HepG2 (cell line): ENCODE data around the gene MYL6. TPM values are rescaled to one million over a fixed set of nuclear protein-coding genes. Genes with fewer than 3 reads are reported as not detected.

ENCODE experiments used
- CENPBD1 ChIP-seq: sonication (generic); formaldehyde crosslinking; IDR thresholded peaks from 2 replicates; pipeline ENCODE4 v1.8.0; 2022; ENCODE audit warnings: missing genetic modification reagents, low read depth, mild to moderate bottlenecking, borderline replicate concordance
- DDIT3 ChIP-seq: sonication (generic); formaldehyde crosslinking; IDR thresholded peaks from 2 replicates; pipeline ENCODE4 v1.4.0; 2020; ENCODE audit warnings: mild to moderate bottlenecking, missing genetic modification reagents
- ELF1 ChIP-seq: sonication (generic); formaldehyde crosslinking; IDR thresholded peaks from 2 replicates; pipeline ENCODE4 v1.4.0; 2020; ENCODE audit warnings: missing genetic modification reagents
- FOXM1 ChIP-seq: sonication (generic); formaldehyde crosslinking; IDR thresholded peaks from 2 replicates; pipeline ENCODE4 v1.5.0; 2020; ENCODE audit warnings: missing genetic modification reagents
- GABPA ChIP-seq, 2 experiments: IDR thresholded peaks; 2 replicates each; pipeline ENCODE4 v1.6.1; 2011 to 2016; ENCODE audit warnings: low read depth in 2 of 2, low read length in 1 of 2, missing biosample characterization in 1 of 2, missing genetic modification characterization in 1 of 2
- HMG20A ChIP-seq: IDR thresholded peaks from 2 replicates; pipeline ENCODE4 v1.6.1; 2016; ENCODE audit warnings: borderline replicate concordance
- JARID2 ChIP-seq: sonication (generic); formaldehyde crosslinking; IDR thresholded peaks from 2 replicates; pipeline ENCODE4 v1.8.1; 2023; ENCODE audit warnings: missing genetic modification reagents, inconsistent platforms; ENCODE audit not compliant: insufficient replicate concordance
- MED8 ChIP-seq: sonication (generic); formaldehyde crosslinking; IDR thresholded peaks from 2 replicates; pipeline ENCODE4 v1.8.1; 2023; ENCODE audit warnings: mild to moderate bottlenecking, missing genetic modification reagents; ENCODE audit not compliant: insufficient replicate concordance
- NAIF1 ChIP-seq: sonication (generic); formaldehyde crosslinking; IDR thresholded peaks from 2 replicates; pipeline ENCODE4 v1.5.0; 2020; ENCODE audit warnings: mild to moderate bottlenecking, missing genetic modification reagents, borderline replicate concordance
- RORA ChIP-seq: sonication (generic); formaldehyde crosslinking; IDR thresholded peaks from 2 replicates; pipeline ENCODE4 v1.5.0; 2020; ENCODE audit warnings: mild to moderate bottlenecking, missing genetic modification reagents, moderate library complexity
- RXRB ChIP-seq: IDR thresholded peaks from 2 replicates; pipeline ENCODE4 v1.6.1; 2016; ENCODE audit warnings: borderline replicate concordance, missing genetic modification reagents, missing compliant biosample characterization
- WIZ ChIP-seq: sonication (generic); formaldehyde crosslinking; IDR thresholded peaks from 2 replicates; pipeline ENCODE4 v1.5.1; 2020; ENCODE audit warnings: mild to moderate bottlenecking, missing genetic modification reagents
- YEATS4 ChIP-seq: sonication (generic); formaldehyde crosslinking; IDR thresholded peaks from 2 replicates; pipeline ENCODE4 v1.4.0; 2020; ENCODE audit warnings: missing genetic modification reagents, borderline replicate concordance
- ZFP36L2 ChIP-seq: sonication (generic); formaldehyde crosslinking; IDR thresholded peaks from 2 replicates; pipeline ENCODE4 v1.4.0; 2020; ENCODE audit warnings: missing genetic modification reagents
- ZFP37 ChIP-seq: sonication (generic); formaldehyde crosslinking; IDR thresholded peaks from 2 replicates; pipeline ENCODE4 v1.4.0; 2020; ENCODE audit warnings: missing genetic modification reagents, borderline replicate concordance
- ZHX1 ChIP-seq: sonication (generic); formaldehyde crosslinking; IDR thresholded peaks from 2 replicates; pipeline ENCODE4 v1.8.1; 2022; ENCODE audit warnings: low read depth, mild to moderate bottlenecking, missing genetic modification reagents
- ZNF460 ChIP-seq: sonication (generic); formaldehyde crosslinking; IDR thresholded peaks from 2 replicates; pipeline ENCODE4 v1.5.1; 2020; ENCODE audit warnings: missing genetic modification reagents, mild to moderate bottlenecking, borderline replicate concordance
- ZNF563 ChIP-seq: sonication (generic); formaldehyde crosslinking; IDR thresholded peaks from 2 replicates; pipeline ENCODE4 v1.8.0; 2022; ENCODE audit warnings: mild to moderate bottlenecking, moderate library complexity, missing genetic modification reagents
- ZNF746 ChIP-seq: sonication (generic); formaldehyde crosslinking; IDR thresholded peaks from 2 replicates; pipeline ENCODE4 v1.8.0; 2022; ENCODE audit warnings: mild to moderate bottlenecking, missing genetic modification reagents
- ZSCAN20 ChIP-seq: sonication (generic); formaldehyde crosslinking; IDR thresholded peaks from 2 replicates; pipeline ENCODE4 v1.4.0; 2020; ENCODE audit warnings: missing genetic modification reagents, mild to moderate bottlenecking, borderline replicate concordance
- polyA plus RNA-seq, 8 experiments: library from polyadenylated mRNA; depleted of rRNA in 3 of 8; stranded (reverse) in 7 of 8; unstranded in 1 of 8; fragments of >200 nt; fragmentation: Illumina TruSeq in 4 of 8; extraction: Trizol in 4 of 8; gene quantifications; 2 replicates each; pipeline versions ENCODE4 v1.2.1 to v1.2.3, GENCODE V29; 2011 to 2016; ENCODE audit warnings: low read depth in 4 of 8, missing spikeins in 1 of 8, mixed read lengths in 1 of 8; ENCODE audit not compliant: insufficient read depth in 1 of 8
- total RNA-seq, 5 experiments: library from RNA; depleted of rRNA; stranded (reverse); fragments of >200 nt; fragmentation: Illumina TruSeq; extraction: Trizol; gene quantifications; 2 replicates each; pipeline ENCODE4 v1.2.3, GENCODE V29; 2016; ENCODE audit warnings: low read depth in 1 of 5
- TF ChIP-seq, protein P1 (sequence below): sonication (generic); formaldehyde crosslinking; IDR thresholded peaks from 2 replicates; pipeline ENCODE4 v1.9.0; 2021; ENCODE audit warnings: missing genetic modification reagents, borderline replicate concordance
- TF ChIP-seq, protein P2 (sequence below): sonication (generic); formaldehyde crosslinking; IDR thresholded peaks from 2 replicates; pipeline ENCODE4 v1.8.0; 2022; ENCODE audit warnings: mild to moderate bottlenecking, missing genetic modification reagents

MYL6 gene
- total and polyA plus RNA-seq, 2 of the 13 experiments (the other 11 are each of a cell fraction or from before 2014, with no cell fraction given) = 1,127 to 1,192 TPM

DNA sequence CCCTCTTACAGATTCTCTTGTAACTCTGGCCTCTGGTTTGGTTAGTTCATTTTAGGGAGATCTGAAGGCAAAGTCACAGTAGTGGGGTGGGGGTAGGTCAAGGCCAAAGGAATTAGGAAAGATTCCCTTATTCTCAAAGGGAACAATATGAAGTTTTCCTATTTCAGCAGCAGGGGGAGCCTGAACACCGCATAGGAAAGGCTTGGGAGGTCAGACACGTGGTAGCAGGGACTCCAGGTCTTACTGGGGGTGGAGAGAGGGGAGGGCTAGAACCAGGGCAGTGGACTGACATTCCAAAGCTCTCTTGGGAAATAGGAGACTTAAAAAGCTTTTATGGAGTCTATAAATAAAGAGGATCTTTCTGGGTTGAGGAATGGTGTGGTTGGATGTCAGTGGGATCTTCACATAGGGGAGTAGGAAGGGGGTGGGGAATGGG lies 38.8 kb upstream of the MYL6 start (continued):
- TF ChIP-seq ZHX1 (CRISPR knock-in tag) (no peak), CENPBD1 (no peak), ZFP36L2 (no peak), FOXM1 (CRISPR knock-in tag) (no peak), JARID2 (CRISPR knock-in tag) (no peak), RXRB (CRISPR knock-in tag) (peak; percentile 82), ZNF460 (CRISPR knock-in tag) (no peak), MED8 (CRISPR knock-in tag) (no peak), DDIT3 (CRISPR knock-in tag) (no peak), HMG20A (CRISPR knock-in tag) (no peak), ELF1 (CRISPR knock-in tag) (no peak), YEATS4 (CRISPR knock-in tag) (no peak), WIZ (CRISPR knock-in tag) (no peak), ZSCAN20 (CRISPR knock-in tag) (no peak), ZNF563 (no peak), RORA (CRISPR knock-in tag) (no peak), ZNF746 (no peak), GABPA (IDR thresholded peaks at IDR 0.05; ENCODE audit: low read depth, low read length) (no peak), GABPA (CRISPR knock-in tag; IDR thresholded peaks at IDR 0.05; ENCODE audit: low read depth) (peak; percentile 58), NAIF1 (CRISPR knock-in tag) (no peak), ZFP37 (CRISPR knock-in tag) (no peak)
- TF ChIP-seq, protein P1, sequence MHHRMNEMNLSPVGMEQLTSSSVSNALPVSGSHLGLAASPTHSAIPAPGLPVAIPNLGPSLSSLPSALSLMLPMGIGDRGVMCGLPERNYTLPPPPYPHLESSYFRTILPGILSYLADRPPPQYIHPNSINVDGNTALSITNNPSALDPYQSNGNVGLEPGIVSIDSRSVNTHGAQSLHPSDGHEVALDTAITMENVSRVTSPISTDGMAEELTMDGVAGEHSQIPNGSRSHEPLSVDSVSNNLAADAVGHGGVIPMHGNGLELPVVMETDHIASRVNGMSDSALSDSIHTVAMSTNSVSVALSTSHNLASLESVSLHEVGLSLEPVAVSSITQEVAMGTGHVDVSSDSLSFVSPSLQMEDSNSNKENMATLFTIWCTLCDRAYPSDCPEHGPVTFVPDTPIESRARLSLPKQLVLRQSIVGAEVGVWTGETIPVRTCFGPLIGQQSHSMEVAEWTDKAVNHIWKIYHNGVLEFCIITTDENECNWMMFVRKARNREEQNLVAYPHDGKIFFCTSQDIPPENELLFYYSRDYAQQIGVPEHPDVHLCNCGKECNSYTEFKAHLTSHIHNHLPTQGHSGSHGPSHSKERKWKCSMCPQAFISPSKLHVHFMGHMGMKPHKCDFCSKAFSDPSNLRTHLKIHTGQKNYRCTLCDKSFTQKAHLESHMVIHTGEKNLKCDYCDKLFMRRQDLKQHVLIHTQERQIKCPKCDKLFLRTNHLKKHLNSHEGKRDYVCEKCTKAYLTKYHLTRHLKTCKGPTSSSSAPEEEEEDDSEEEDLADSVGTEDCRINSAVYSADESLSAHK (CRISPR knock-in tag) = no peak
- TF ChIP-seq, protein P2, sequence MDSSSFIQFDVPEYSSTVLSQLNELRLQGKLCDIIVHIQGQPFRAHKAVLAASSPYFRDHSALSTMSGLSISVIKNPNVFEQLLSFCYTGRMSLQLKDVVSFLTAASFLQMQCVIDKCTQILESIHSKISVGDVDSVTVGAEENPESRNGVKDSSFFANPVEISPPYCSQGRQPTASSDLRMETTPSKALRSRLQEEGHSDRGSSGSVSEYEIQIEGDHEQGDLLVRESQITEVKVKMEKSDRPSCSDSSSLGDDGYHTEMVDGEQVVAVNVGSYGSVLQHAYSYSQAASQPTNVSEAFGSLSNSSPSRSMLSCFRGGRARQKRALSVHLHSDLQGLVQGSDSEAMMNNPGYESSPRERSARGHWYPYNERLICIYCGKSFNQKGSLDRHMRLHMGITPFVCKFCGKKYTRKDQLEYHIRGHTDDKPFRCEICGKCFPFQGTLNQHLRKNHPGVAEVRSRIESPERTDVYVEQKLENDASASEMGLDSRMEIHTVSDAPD (CRISPR knock-in tag) = no peak
